HUES64 (cell line): ENCODE measurements around the gene TMEM132C.

Experiments
- H3K27ac ChIP-seq: 2 replicates; pipeline ENCODE4 v1.7.0; 2013; ENCODE audit warnings: low read depth, low read length, inconsistent platforms
- H3K27me3 ChIP-seq: 2 replicates; pipeline ENCODE4 v1.6.1; 2013; ENCODE audit warnings: mild to moderate bottlenecking, low read length; ENCODE audit not compliant: insufficient read depth
- H3K36me3 ChIP-seq: 2 replicates; pipeline ENCODE4 v1.6.1; 2013; ENCODE audit warnings: mild to moderate bottlenecking, low read length; ENCODE audit not compliant: insufficient read depth
- H3K4me1 ChIP-seq: 2 replicates; pipeline ENCODE4 v1.6.1; 2013; ENCODE audit warnings: mild to moderate bottlenecking, low read length, moderate library complexity; ENCODE audit not compliant: insufficient read depth
- H3K4me3 ChIP-seq: 2 replicates; pipeline ENCODE4 v1.5.1; 2013; ENCODE audit warnings: mild to moderate bottlenecking, low read length, moderate library complexity
- H3K9ac ChIP-seq: 2 replicates; pipeline ENCODE4 v1.6.1; 2013; ENCODE audit warnings: mild to moderate bottlenecking, low read depth, low read length
- H3K9me3 ChIP-seq: 2 replicates; pipeline ENCODE4 v1.6.1; 2013; ENCODE audit warnings: low read depth, low read length; ENCODE audit not compliant: insufficient read depth
- WGBS: fragments of 150-250, 120-280 bp; methylation state at CpG from one replicate; pipeline ENCODE4 v1.1.7; 2013; ENCODE audit warnings: missing lambda C conversion rate; 5-methylcytosine and 5-hydroxymethylcytosine counted together

TMEM132C gene

GRCh38 chr12:128737292-128737966, 470.5 kb downstream of the TMEM132C start:
- H3K27me3 ChIP-seq, result no peaks in the 10 kb centered on the region
- 88% methylated on average over 2 of the region's 3 CpGs for WGBS
- H3K9me3 ChIP-seq, result peaks cover 18% of the 10 kb centered on the region; the same call in 1 of the 2 replicates
- no peak overlapping the region for H3K27ac ChIP-seq
- H3K4me1 ChIP-seq, result no peaks in the 10 kb centered on the region
- H3K4me3 ChIP-seq, result no peak overlapping the region
- no peak overlapping the region for H3K9ac ChIP-seq
- no peaks in the 10 kb centered on the region for H3K36me3 ChIP-seq

- WGBS, result 86% methylated on average over 4 of the region's 7 CpGs
- Histone ChIP-seq H3K4me1 (no peaks in the 10 kb centered on the region), H3K27ac (no peak overlapping the region), H3K27me3 (no peaks in the 10 kb centered on the region), H3K9me3 (peaks cover 14% of the 10 kb centered on the region; the same call in 1 of the 2 replicates), H3K4me3 (no peak overlapping the region), H3K36me3 (no peaks in the 10 kb centered on the region), H3K9ac (no peak overlapping the region)
Observed at GRCh38 chr12:128743916-128744315, 476.9 kb downstream of the TMEM132C start.

GRCh38 chr12:128745772-128746689, 479.1 kb downstream of the TMEM132C start:
- 93% methylated on average over 8 of the region's 11 CpGs for WGBS
- no peak overlapping the region for H3K9ac ChIP-seq
- H3K4me3 ChIP-seq, result no peak overlapping the region
- no peaks in the 10 kb centered on the region for H3K9me3 ChIP-seq
- 0 out of 2 replicates have a peak, but pooled peaks cover 1% of the 10 kb centered on the region for H3K4me1 ChIP-seq
- no peak overlapping the region for H3K27ac ChIP-seq
- H3K27me3 ChIP-seq, result no peaks in the 10 kb centered on the region
- H3K36me3 ChIP-seq, result no peaks in the 10 kb centered on the region

- Histone ChIP-seq H3K27ac (no peak overlapping the region), H3K4me1 (0 out of 2 replicates have a peak, but pooled peaks cover 3% of the 10 kb centered on the region), H3K27me3 (no peaks in the 10 kb centered on the region), H3K9me3 (no peaks in the 10 kb centered on the region), H3K36me3 (no peaks in the 10 kb centered on the region), H3K4me3 (no peak overlapping the region), H3K9ac (no peak overlapping the region)
- 83% methylated on average over 13 of the region's 13 CpGs for WGBS
Observed at GRCh38 chr12:128747441-128747840, 480.5 kb downstream of the TMEM132C start.

- Histone ChIP-seq H3K4me1 (0 out of 2 replicates have a peak, but pooled peaks cover 3% of the 10 kb centered on the region), H3K27ac (no peak overlapping the region), H3K9me3 (no peaks in the 10 kb centered on the region), H3K4me3 (no peak overlapping the region), H3K9ac (no peak overlapping the region), H3K36me3 (no peaks in the 10 kb centered on the region), H3K27me3 (no peaks in the 10 kb centered on the region)
- 93% methylated on average over 5 of the region's 5 CpGs for WGBS
Observed at GRCh38 chr12:128752386-128752785, 485.4 kb downstream of the TMEM132C start.

- no peak overlapping the region for H3K9ac ChIP-seq
Observed at GRCh38 chr12:128753438-128753837, 486.5 kb downstream of the TMEM132C start.

GRCh38 chr12:128754275-128754674, 487.3 kb downstream of the TMEM132C start:
- Histone ChIP-seq H3K4me1 (0 out of 2 replicates have a peak, but pooled peaks cover 3% of the 10 kb centered on the region), H3K27me3 (no peaks in the 10 kb centered on the region), H3K27ac (no peak overlapping the region), H3K9ac (no peak overlapping the region), H3K9me3 (no peaks in the 10 kb centered on the region), H3K4me3 (no peak overlapping the region), H3K36me3 (no peaks in the 10 kb centered on the region)
- WGBS, result 81% methylated on average over 3 of the region's 3 CpGs

More at GRCh38 chr12:128753438-128753837, 486.5 kb downstream of the TMEM132C start:
- H3K36me3 ChIP-seq, result no peaks in the 10 kb centered on the region
- no peak overlapping the region for H3K4me3 ChIP-seq
- H3K9me3 ChIP-seq, result no peaks in the 10 kb centered on the region
- no peaks in the 10 kb centered on the region for H3K27me3 ChIP-seq
- no peak overlapping the region for H3K27ac ChIP-seq
- 71% methylated on average over 3 of the region's 4 CpGs for WGBS
- H3K4me1 ChIP-seq, result 0 out of 2 replicates have a peak, but pooled peaks cover 3% of the 10 kb centered on the region

GRCh38 chr12:128755566-128755965, 488.6 kb downstream of the TMEM132C start:
- H3K4me3 ChIP-seq, result no peak overlapping the region
- no peak overlapping the region for H3K27ac ChIP-seq
- H3K4me1 ChIP-seq, result 0 out of 2 replicates have a peak, but pooled peaks cover 3% of the 10 kb centered on the region
- no peak overlapping the region for H3K9ac ChIP-seq
- H3K27me3 ChIP-seq, result no peaks in the 10 kb centered on the region
- no peaks in the 10 kb centered on the region for H3K36me3 ChIP-seq
- H3K9me3 ChIP-seq, result no peaks in the 10 kb centered on the region
- 84% methylated on average over 4 of the region's 4 CpGs for WGBS
